ENCODE data around the gene FCRL4.
"Not testable (repeated sequence)": the region's sequence is repeated elsewhere in the genome, so short reads cannot be mapped to it uniquely, and the experiment has no call there.

The FCRL4 gene

GRCh38 chr1:157551694-157552693 is 45.9 kb downstream of the FCRL4 start, which contains the start of gene FCRL5:
TSS of gene FCRL5 (minus strand) at chr1:157552515. CDS start at chr1:157552362, 153 bp downstream.
- DNase-seq (ENCODE audit: low read depth in 2 of 2): no peak

DNA sequence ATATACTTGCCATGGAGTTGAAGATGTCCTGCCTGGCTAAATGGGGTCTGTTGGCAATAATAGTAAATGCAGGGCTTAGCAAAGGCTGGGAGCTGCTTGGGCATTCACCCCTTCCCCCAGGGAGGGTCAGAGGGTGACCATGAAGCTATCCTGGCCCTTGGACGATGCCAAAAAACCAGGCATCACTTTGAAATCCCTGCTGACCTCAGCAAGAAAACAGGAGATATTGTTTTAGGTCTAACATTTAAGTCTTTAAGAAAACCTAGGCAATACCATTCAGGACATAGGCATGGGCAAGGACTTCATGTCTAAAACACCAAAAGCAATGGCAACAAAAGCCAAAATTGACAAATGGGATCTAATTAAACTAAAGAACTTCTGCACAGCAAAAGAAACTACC is 49.8 kb downstream of the FCRL4 start:
- not testable (repeated sequence) for DNase-seq (ENCODE audit: low read depth in 2 of 2)

DNA sequence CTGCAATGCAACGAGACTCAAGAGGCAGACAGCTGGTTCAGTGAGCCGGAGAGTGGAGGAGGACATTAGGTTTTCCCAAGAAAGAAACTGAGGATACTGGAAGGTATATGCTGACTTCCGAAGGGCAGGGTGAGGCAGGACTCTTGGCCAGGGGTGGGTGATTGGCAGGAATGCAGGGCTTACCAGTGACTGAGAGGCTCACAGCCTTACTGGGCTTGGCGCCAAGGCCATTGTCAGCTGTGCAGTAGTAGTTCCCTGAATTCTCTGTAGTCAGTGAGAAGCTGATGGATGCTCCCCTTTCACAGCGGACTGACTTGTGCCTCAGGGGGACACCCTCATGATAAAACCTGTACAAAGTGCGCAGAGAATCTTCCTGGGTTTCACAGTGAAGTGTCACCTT is 55.2 kb downstream of the FCRL4 start:
- no peak for DNase-seq (ENCODE audit: low read depth in 2 of 2)

- DNase-seq (ENCODE audit: low read depth in 2 of 2): no peak
Observed at GRCh38 chr1:157540852-157541251, 57.0 kb downstream of the FCRL4 start.

DNA sequence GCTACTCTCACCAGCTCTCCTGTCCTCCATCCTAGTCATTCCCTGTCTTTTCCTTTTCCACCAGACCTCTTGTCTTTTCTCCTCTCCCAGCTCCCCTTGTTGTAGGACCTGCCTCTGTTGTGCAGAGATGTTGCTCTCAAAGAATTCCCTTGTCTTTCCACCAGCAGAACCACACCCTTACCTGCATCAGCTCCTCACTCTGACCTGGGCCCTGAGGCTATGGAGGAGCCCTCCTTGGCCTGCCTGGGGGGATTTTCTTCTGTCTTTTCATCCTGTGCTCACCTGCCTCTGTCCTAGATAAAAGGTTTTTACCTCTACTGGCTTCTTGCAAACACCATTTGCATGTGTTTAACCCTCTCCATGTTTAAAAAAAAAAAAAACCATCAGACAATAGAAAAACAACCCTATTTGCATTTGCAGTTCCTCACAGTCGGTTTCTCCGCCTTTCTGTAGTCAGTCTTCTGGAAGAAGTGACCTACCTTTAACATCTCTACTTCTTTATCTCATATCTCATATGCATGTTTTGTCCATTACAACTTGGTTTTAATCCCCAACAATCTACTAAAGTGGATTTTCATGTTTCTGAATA is 57.6 kb downstream of the FCRL4 start:
- DNase-seq (ENCODE audit: low read depth in 2 of 2): no peak

GRCh38 chr1:157539568-157539967 is 58.3 kb downstream of the FCRL4 start:
- DNase-seq (ENCODE audit: low read depth in 2 of 2): no peak

- DNase-seq (ENCODE audit: low read depth in 2 of 2): no peak
Observed at GRCh38 chr1:157532569-157532968, 65.3 kb downstream of the FCRL4 start.

- no peak for DNase-seq (ENCODE audit: low read depth in 2 of 2)
Observed at GRCh38 chr1:157523774-157524493, 74.0 kb downstream of the FCRL4 start.

Measured in stimulated activated CD8-positive, alpha-beta memory T cell treated with anti-CD3 and anti-CD28 coated beads, Interleukin-15, amount 100 ng/mL, for 48 hours (primary cell).